Measurements from ENCODE around the gene CT47B1.
"Not testable (repeated sequence)": the region's sequence is repeated elsewhere in the genome, so short reads cannot be mapped to it uniquely, and the experiment has no call there.

Gene CT47B1

GRCh38 chrX:120827213-120827612, 48.5 kb downstream of the CT47B1 start:
- CTCF ChIA-PET = not testable (repeated sequence)
- TF ChIP-seq ZNF580 (tag by site-specific recombination; IDR thresholded peaks at IDR 0.05) = peak; percentile 79; the same call in 1 of the 2 replicates
- TF ChIP-seq ZNF146 (tag by site-specific recombination; IDR thresholded peaks at IDR 0.05) = peak; percentile 87
- TF ChIP-seq ZNF280D (tag by site-specific recombination; IDR thresholded peaks at IDR 0.05) = 0 out of 2 replicates have a peak, but pooled peaks have one; percentile 39

GRCh38 chrX:120825146-120825545, 50.5 kb downstream of the CT47B1 start:
- Histone ChIP-seq H3K9me3 (ENCODE audit: control insufficient read depth, insufficient read depth, low read depth, low read length) (no peaks in the 10 kb centered on the region), H3K4me1 (ENCODE audit: control insufficient read depth, insufficient read depth, low read length) (no peaks in the 10 kb centered on the region), H3K4me3 (ENCODE audit: low read depth, low read length) (no peak overlapping the region), H3K27ac (ENCODE audit: extremely low read depth, low read depth, low read length) (no peak overlapping the region), H3K36me3 (ENCODE audit: control insufficient read depth in 2 of 2, insufficient read depth in 1 of 2, low read length in 2 of 2) (no peaks in the 10 kb centered on the region)
- TF ChIP-seq ZNF555 (tag by site-specific recombination; conservative IDR thresholded peaks at IDR 0.05) (no peak), ZBTB21 (tag by site-specific recombination; IDR thresholded peaks at IDR 0.05) (no peak), ZNF10 (tag by site-specific recombination; IDR thresholded peaks at IDR 0.05) (no peak), ZNF792 (tag by site-specific recombination; IDR thresholded peaks at IDR 0.05) (no peak), ZNF175 (tag by site-specific recombination; IDR thresholded peaks at IDR 0.05) (no peak), TRIM28 (IDR thresholded peaks at IDR 0.05; ENCODE audit: borderline replicate concordance, low read length) (no peak), ZNF266 (tag by site-specific recombination; IDR thresholded peaks at IDR 0.05; ENCODE audit: low read depth) (no peak), ZNF747 (tag by site-specific recombination; IDR thresholded peaks at IDR 0.05) (no peak), ZNF280C (tag by site-specific recombination; IDR thresholded peaks at IDR 0.05) (no peak), ZNF394 (tag by site-specific recombination; IDR thresholded peaks at IDR 0.05; ENCODE audit: borderline replicate concordance) (no peak), CTCF (tag by site-specific recombination; IDR thresholded peaks at IDR 0.05) (no peak), REPIN1 (tag by site-specific recombination; IDR thresholded peaks at IDR 0.05; ENCODE audit: low read depth) (no peak), HOXC10 (CRISPR knock-in tag; IDR thresholded peaks at IDR 0.05) (no peak), KLF8 (tag by site-specific recombination; IDR thresholded peaks at IDR 0.05) (no peak), ZNF112 (tag by site-specific recombination; IDR thresholded peaks at IDR 0.05) (no peak)
- ChIA-PET CTCF (interaction anchor here (0.6 kb wide), 1 partner anchor 505 kb away, joined by 4 read pairs; no protein-coding TSS in a partner anchor), POLR2A (no interaction called here)

More at GRCh38 chrX:120827213-120827612, 48.5 kb downstream of the CT47B1 start:
- H3K4me3 ChIP-seq (ENCODE audit: low read depth, low read length); H3K9me3 ChIP-seq (ENCODE audit: control insufficient read depth, insufficient read depth, low read depth, low read length); H3K36me3 ChIP-seq (ENCODE audit: control insufficient read depth in 2 of 2, insufficient read depth in 1 of 2, low read length in 2 of 2); POLR2A ChIA-PET; H3K4me1 ChIP-seq (ENCODE audit: control insufficient read depth, insufficient read depth, low read length); H3K27ac ChIP-seq (ENCODE audit: extremely low read depth, low read depth, low read length): not testable (repeated sequence)

Measured in HEK293 (cell line).